GM21381 (cell line): ENCODE measurements around the gene RUNDC1.
A peak's percentile ranks its signal among the peaks of the same experiment; 100 is the strongest.
"Not testable (repeated sequence)": the region's sequence is repeated elsewhere in the genome, so short reads cannot be mapped to it uniquely, and the experiment has no call there.

ENCODE experiments used
- ATAC-seq: cut with Tn5 transposase; IDR thresholded peaks from one replicate; pipeline ENCODE4 v1.9.1; 2021; ENCODE audit warnings: mild to moderate bottlenecking, moderate library complexity; ENCODE audit not compliant: unreplicated experiment

RUNDC1 gene

GRCh38 chr17:42980274-42980765 lies at the start of gene RUNDC1:
Gene RUNDC1 (plus strand): TSS chr17:42980565. CDS start chr17:42980577, 12 bp downstream.
- peak; percentile 72 for ATAC-seq

- ATAC-seq, result no peak
Observed at GRCh38 chr17:42937712-42938596, 42.4 kb upstream of the RUNDC1 start.

- no peak for ATAC-seq
Observed at GRCh38 chr17:42944211-42944610, 36.2 kb upstream of the RUNDC1 start.

GRCh38 chr17:42946812-42947211 lies 33.6 kb upstream of the RUNDC1 start:
- ATAC-seq, result no peak

- no peak for ATAC-seq
Observed at GRCh38 chr17:42950044-42950783, 30.2 kb upstream of the RUNDC1 start.

GRCh38 chr17:42953669-42954068 lies 26.7 kb upstream of the RUNDC1 start:
- ATAC-seq, result no peak

GRCh38 chr17:42964161-42964932 lies 16.0 kb upstream of the RUNDC1 start, which contains the start of gene AARSD1:
Gene AARSD1 (minus strand): TSS chr17:42964454. CDS start chr17:42964440, 14 bp downstream.
- no peak for ATAC-seq

GRCh38 chr17:42967925-42968324 lies 12.4 kb upstream of the RUNDC1 start:
- ATAC-seq, result no peak

GRCh38 chr17:42969001-42969581 lies 11.3 kb upstream of the RUNDC1 start:
- ATAC-seq, result no peak

GRCh38 chr17:42971589-42971988 lies 8.8 kb upstream of the RUNDC1 start:
- no peak for ATAC-seq

- not testable (repeated sequence) for ATAC-seq
Observed at GRCh38 chr17:42973323-42973722, 7.0 kb upstream of the RUNDC1 start.

- no peak for ATAC-seq
Observed at GRCh38 chr17:42975265-42975664, 5.1 kb upstream of the RUNDC1 start.

- not testable (repeated sequence) for ATAC-seq
Observed at GRCh38 chr17:42975701-42976100, 4.7 kb upstream of the RUNDC1 start.

GRCh38 chr17:42979511-42980273 lies 673 bp upstream of the RUNDC1 start, which contains the start of gene PTGES3L:
Gene PTGES3L (minus strand): TSS chr17:42980080. CDS start chr17:42980053, 27 bp downstream.
- peak; percentile 26 for ATAC-seq

GRCh38 chr17:42980766-42981397 lies 517 bp downstream of the RUNDC1 start:
- peak; percentile 39 for ATAC-seq

- ATAC-seq, result no peak
Observed at GRCh38 chr17:42982266-42982665, 1.9 kb downstream of the RUNDC1 start.

- ATAC-seq, result no peak
Observed at GRCh38 chr17:42985225-42985624, 4.9 kb downstream of the RUNDC1 start.

- no peak for ATAC-seq
Observed at GRCh38 chr17:42989141-42989540, 8.8 kb downstream of the RUNDC1 start.
